Thoracic aorta (tissue), 2 donors: ENCODE results near the gene KAT6B. TPM values are rescaled to one million over a fixed set of nuclear protein-coding genes. Genes with fewer than 3 reads are reported as not detected.

Source experiments
- ATAC-seq: fragments of 150-250 bp; one replicate; pipeline ENCODE4 v1.8.0; 2017; ENCODE audit warnings: low read depth; ENCODE audit not compliant: insufficient number of reproducible peaks, low FRiP score
- DNase-seq: peaks from one replicate; pipeline ENCODE4 v3.0.0-alpha.2; 2020; ENCODE audit warnings: low spot score
- H3K27ac ChIP-seq, 2 donors: fragments of 200-600 bp; sonication (generic); 1 replicate in 1 of 2; 2 replicates in 1 of 2; pipeline ENCODE4 v1.5.1; 2016; ENCODE audit warnings: mild to moderate bottlenecking in 2 of 2, moderate library complexity in 2 of 2
- H3K27me3 ChIP-seq: fragments of 200-600 bp; sonication (generic); replicated peaks from 2 replicates; pipeline ENCODE4 v1.6.0; 2016; ENCODE audit warnings: mild to moderate bottlenecking; ENCODE audit not compliant: insufficient read depth
- H3K36me3 ChIP-seq: fragments of 200-600 bp; sonication (generic); one replicate; pipeline ENCODE4 v1.5.1; 2016
- H3K4me1 ChIP-seq, 2 donors: fragments of 200-600 bp; sonication (generic); 1 replicate in 1 of 2; 2 replicates in 1 of 2; pipeline versions ENCODE4 v1.5.1 to v1.6.0; 2016; ENCODE audit warnings: low read depth in 2 of 2, mild to moderate bottlenecking in 1 of 2; ENCODE audit not compliant: control insufficient read depth in 1 of 2
- H3K4me3 ChIP-seq: fragments of 200-600 bp; sonication (generic); 2 replicates; pipeline ENCODE4 v1.5.1; 2016; ENCODE audit warnings: mild to moderate bottlenecking
- H3K9me3 ChIP-seq: fragments of 200-600 bp; sonication (generic); 2 replicates; pipeline ENCODE4 v1.5.1; 2016
- CTCF ChIP-seq: fragments of 200-600 bp; sonication (generic); IDR thresholded peaks from one replicate; pipeline ENCODE4 v1.5.1; 2019; ENCODE audit warnings: antibody characterized with exemption
- total RNA-seq, 2 donors: library from RNA; depleted of rRNA; stranded (reverse); fragments of >200 nt; gene quantifications; one replicate each; pipeline versions ENCODE4 v1.1.0 to v1.2.3, GENCODE V29; 2016

The KAT6B gene
- total RNA-seq, 2 donors from 2014 or later: 38.4 to 46.9 TPM

- H3K9me3 ChIP-seq: no peaks in the 10 kb centered on the region
- no peaks in the 10 kb centered on the region for H3K4me1 ChIP-seq
- H3K27ac ChIP-seq: no peak overlapping the region
- H3K27me3 ChIP-seq: no peaks in the 10 kb centered on the region
- no peak overlapping the region for H3K4me3 ChIP-seq
- H3K36me3 ChIP-seq: no peaks in the 10 kb centered on the region
- ATAC-seq (no peak), DNase-seq (no peak)
- TF ChIP-seq CTCF: no peak
Observed at GRCh38 chr10:74975758-74976157, 149.4 kb downstream of the KAT6B start.

GRCh38 chr10:74976565-74976964, 150.2 kb downstream of the KAT6B start:
- Histone ChIP-seq H3K9me3 (no peaks in the 10 kb centered on the region), H3K27me3 (no peaks in the 10 kb centered on the region), H3K4me1 (no peaks in the 10 kb centered on the region), H3K4me3 (no peak overlapping the region), H3K27ac (no peak overlapping the region), H3K36me3 (no peaks in the 10 kb centered on the region)
- no peak for TF ChIP-seq CTCF
- no peak for DNase-seq
- ATAC-seq: no peak

- no peak overlapping the region for H3K4me3 ChIP-seq
- H3K36me3 ChIP-seq: peaks cover under 1% of the 10 kb centered on the region
- ATAC-seq: no peak
- no peak for TF ChIP-seq CTCF
- H3K27me3 ChIP-seq: no peaks in the 10 kb centered on the region
- DNase-seq: no peak
- no peaks in the 10 kb centered on the region for H3K9me3 ChIP-seq
- H3K27ac ChIP-seq: no peak overlapping the region
- peaks cover 0 to 2% of the 10 kb centered on the region in 2 donors for H3K4me1 ChIP-seq
Observed at GRCh38 chr10:74977072-74977471, 150.7 kb downstream of the KAT6B start.

- Histone ChIP-seq H3K4me1 (peaks cover 0 to 13% of the 10 kb centered on the region in 2 donors), H3K9me3 (no peaks in the 10 kb centered on the region), H3K27ac (no peak overlapping the region), H3K27me3 (no peaks in the 10 kb centered on the region), H3K4me3 (no peak overlapping the region), H3K36me3 (peaks cover 3% of the 10 kb centered on the region)
- no peak for DNase-seq
- no peak for ATAC-seq
- no peak for TF ChIP-seq CTCF
Observed at GRCh38 chr10:74977913-74978847, 151.8 kb downstream of the KAT6B start.

GRCh38 chr10:74981831-74982633, 155.6 kb downstream of the KAT6B start:
- peaks cover 3% of the 10 kb centered on the region for H3K36me3 ChIP-seq
- ATAC-seq (no peak), DNase-seq (no peak)
- no peak overlapping the region for H3K4me3 ChIP-seq
- TF ChIP-seq CTCF: no peak
- H3K27ac ChIP-seq: no peak overlapping the region
- no peaks in the 10 kb centered on the region for H3K9me3 ChIP-seq
- H3K27me3 ChIP-seq: no peaks in the 10 kb centered on the region
- H3K4me1 ChIP-seq: peaks cover 0 to 22% of the 10 kb centered on the region in 2 donors
